Measurements from ENCODE around the gene CD38.
A peak's percentile ranks its signal among the peaks of the same experiment; 100 is the strongest.
"Not testable (repeated sequence)": the region's sequence is repeated elsewhere in the genome, so short reads cannot be mapped to it uniquely, and the experiment has no call there.

The CD38 gene

GRCh38 chr4:15758294-15758693, 19.8 kb upstream of the CD38 start:
- DNase-seq (ENCODE audit: insufficient read length, low spot score): no peak
- FAIRE-seq: no peak

GRCh38 chr4:15762460-15762859, 15.7 kb upstream of the CD38 start:
- FAIRE-seq: peak; percentile 88
- not testable (repeated sequence) for DNase-seq (ENCODE audit: insufficient read length, low spot score)

GRCh38 chr4:15765391-15765790, 12.7 kb upstream of the CD38 start:
- FAIRE-seq (no peak), DNase-seq (ENCODE audit: insufficient read length, low spot score) (no peak)

- FAIRE-seq (peak; percentile 80), DNase-seq (ENCODE audit: insufficient read length, low spot score) (no peak)
These were observed 12.0 kb upstream of the CD38 start for GRCh38 chr4:15765910-15766697.

GRCh38 chr4:15766821-15767220, 11.3 kb upstream of the CD38 start:
- peak; percentile 76 for FAIRE-seq
- no peak for DNase-seq (ENCODE audit: insufficient read length, low spot score)

GRCh38 chr4:15769202-15769601, 8.9 kb upstream of the CD38 start:
- DNase-seq (ENCODE audit: insufficient read length, low spot score): no peak
- FAIRE-seq: no peak

GRCh38 chr4:15771216-15772058, 6.7 kb upstream of the CD38 start:
- FAIRE-seq (peak; percentile 94), DNase-seq (ENCODE audit: insufficient read length, low spot score) (no peak)

- peak; percentile 31 for FAIRE-seq
- no peak for DNase-seq (ENCODE audit: insufficient read length, low spot score)
These were observed 4.1 kb upstream of the CD38 start for GRCh38 chr4:15774020-15774420.

GRCh38 chr4:15776871-15777648, 1.1 kb upstream of the CD38 start:
- DNase-seq (ENCODE audit: insufficient read length, low spot score) (no peak), FAIRE-seq (no peak)

- no peak for FAIRE-seq
- no peak for DNase-seq (ENCODE audit: insufficient read length, low spot score)
These were observed 335 bp upstream of the CD38 start for GRCh38 chr4:15777697-15778288.

- DNase-seq (ENCODE audit: insufficient read length, low spot score) (no peak), FAIRE-seq (no peak)
These were observed 1.2 kb downstream of the CD38 start for GRCh38 chr4:15779306-15779705.

GRCh38 chr4:15779809-15780208, 1.7 kb downstream of the CD38 start:
- DNase-seq (ENCODE audit: insufficient read length, low spot score): no peak
- peak; percentile 45 for FAIRE-seq

- FAIRE-seq: peak; percentile 97
These were observed 3.4 kb downstream of the CD38 start for GRCh38 chr4:15781427-15782095.

GRCh38 chr4:15783676-15784075, 5.5 kb downstream of the CD38 start:
- FAIRE-seq: no peak

More at GRCh38 chr4:15781427-15782095, 3.4 kb downstream of the CD38 start:
- no peak for DNase-seq (ENCODE audit: insufficient read length, low spot score)

GRCh38 chr4:15784959-15785634, 7.0 kb downstream of the CD38 start:
- peak; percentile 80 for FAIRE-seq
- peak; percentile 50 for DNase-seq (ENCODE audit: insufficient read length, low spot score)

More at GRCh38 chr4:15783676-15784075, 5.5 kb downstream of the CD38 start:
- DNase-seq (ENCODE audit: insufficient read length, low spot score): no peak

- no peak for FAIRE-seq
These were observed 8.6 kb downstream of the CD38 start for GRCh38 chr4:15786743-15787142.

GRCh38 chr4:15792974-15793373, 14.8 kb downstream of the CD38 start:
- DNase-seq (ENCODE audit: insufficient read length, low spot score): no peak
- no peak for FAIRE-seq

More at GRCh38 chr4:15786743-15787142, 8.6 kb downstream of the CD38 start:
- DNase-seq (ENCODE audit: insufficient read length, low spot score): no peak

GRCh38 chr4:15793506-15794363, 15.6 kb downstream of the CD38 start:
- DNase-seq (ENCODE audit: insufficient read length, low spot score): no peak
- FAIRE-seq: no peak

Data from GM19239 (cell line).